ENCODE data around the gene MED26. TPM values are rescaled to one million over a fixed set of nuclear protein-coding genes. Genes with fewer than 3 reads are reported as not detected.
"Not testable (repeated sequence)": the region's sequence is repeated elsewhere in the genome, so short reads cannot be mapped to it uniquely, and the experiment has no call there.

MED26 gene
- total RNA-seq, 2 donors from 2014 or later = 19.3 to 23.6 TPM

- ATAC-seq (replicated peaks) = no peak
- Mint-ChIP-seq H3K4me1 (peaks cover 14% of the 10 kb centered on the region), H3K27me3 (no peaks in the 10 kb centered on the region), H3K27ac (peak overlapping the region; percentile 50), H3K4me3 (no peak overlapping the region), H3K9me3 (no peaks in the 10 kb centered on the region), H3K36me3 (ENCODE audit: low read depth) (peaks cover 75% of the 10 kb centered on the region)
Measured at GRCh38 chr19:16657384-16657783, 29.4 kb upstream of the MED26 start.

GRCh38 chr19:16655727-16656126, 27.7 kb upstream of the MED26 start:
- H3K4me1 Mint-ChIP-seq = peaks cover 14% of the 10 kb centered on the region
- H3K4me3 Mint-ChIP-seq = no peak overlapping the region
- H3K36me3 Mint-ChIP-seq (ENCODE audit: low read depth) = peaks cover 92% of the 10 kb centered on the region
- no peak overlapping the region for H3K27ac Mint-ChIP-seq
- no peak for ATAC-seq (replicated peaks)
- no peaks in the 10 kb centered on the region for H3K27me3 Mint-ChIP-seq
- no peaks in the 10 kb centered on the region for H3K9me3 Mint-ChIP-seq

GRCh38 chr19:16654627-16655026, 26.6 kb upstream of the MED26 start:
- Mint-ChIP-seq H3K4me3 (no peak overlapping the region), H3K27ac (no peak overlapping the region), H3K9me3 (no peaks in the 10 kb centered on the region), H3K4me1 (peaks cover 14% of the 10 kb centered on the region), H3K36me3 (ENCODE audit: low read depth) (peaks cover 97% of the 10 kb centered on the region), H3K27me3 (no peaks in the 10 kb centered on the region)
- no peak for ATAC-seq (replicated peaks)

DNA sequence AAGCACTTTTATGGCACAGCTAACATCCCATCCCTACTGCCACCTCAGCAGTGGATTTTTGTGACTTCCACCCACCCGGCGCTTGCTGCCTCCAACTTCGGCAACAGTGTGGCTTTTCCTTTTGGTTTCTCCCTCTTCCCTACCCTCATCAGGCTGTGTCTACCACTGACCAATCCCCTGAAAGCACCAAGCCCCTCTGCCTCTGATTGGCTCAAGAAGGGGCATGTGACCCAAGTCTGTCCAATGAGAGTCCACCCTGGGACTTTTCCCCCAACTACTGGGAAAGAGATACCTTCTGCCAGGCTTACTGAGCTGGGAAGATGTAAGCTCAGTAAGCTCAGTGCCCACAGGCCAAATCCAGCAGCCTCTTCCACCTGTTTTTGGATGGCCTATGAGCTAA, 26.1 kb upstream of the MED26 start:
- Mint-ChIP-seq H3K4me3 (no peak overlapping the region), H3K27me3 (no peaks in the 10 kb centered on the region), H3K9me3 (no peaks in the 10 kb centered on the region), H3K4me1 (peaks cover 14% of the 10 kb centered on the region), H3K36me3 (ENCODE audit: low read depth) (peaks cover 98% of the 10 kb centered on the region), H3K27ac (no peak overlapping the region)
- ATAC-seq (replicated peaks) = peak; percentile 60

GRCh38 chr19:16652854-16653253, 24.9 kb upstream of the MED26 start:
- Mint-ChIP-seq H3K4me1 (peaks cover 6% of the 10 kb centered on the region), H3K27ac (peak overlapping the region; percentile 62), H3K36me3 (ENCODE audit: low read depth) (peaks cover 100% of the 10 kb centered on the region), H3K27me3 (no peaks in the 10 kb centered on the region), H3K4me3 (no peak overlapping the region), H3K9me3 (no peaks in the 10 kb centered on the region)
- ATAC-seq (replicated peaks) = no peak

DNA sequence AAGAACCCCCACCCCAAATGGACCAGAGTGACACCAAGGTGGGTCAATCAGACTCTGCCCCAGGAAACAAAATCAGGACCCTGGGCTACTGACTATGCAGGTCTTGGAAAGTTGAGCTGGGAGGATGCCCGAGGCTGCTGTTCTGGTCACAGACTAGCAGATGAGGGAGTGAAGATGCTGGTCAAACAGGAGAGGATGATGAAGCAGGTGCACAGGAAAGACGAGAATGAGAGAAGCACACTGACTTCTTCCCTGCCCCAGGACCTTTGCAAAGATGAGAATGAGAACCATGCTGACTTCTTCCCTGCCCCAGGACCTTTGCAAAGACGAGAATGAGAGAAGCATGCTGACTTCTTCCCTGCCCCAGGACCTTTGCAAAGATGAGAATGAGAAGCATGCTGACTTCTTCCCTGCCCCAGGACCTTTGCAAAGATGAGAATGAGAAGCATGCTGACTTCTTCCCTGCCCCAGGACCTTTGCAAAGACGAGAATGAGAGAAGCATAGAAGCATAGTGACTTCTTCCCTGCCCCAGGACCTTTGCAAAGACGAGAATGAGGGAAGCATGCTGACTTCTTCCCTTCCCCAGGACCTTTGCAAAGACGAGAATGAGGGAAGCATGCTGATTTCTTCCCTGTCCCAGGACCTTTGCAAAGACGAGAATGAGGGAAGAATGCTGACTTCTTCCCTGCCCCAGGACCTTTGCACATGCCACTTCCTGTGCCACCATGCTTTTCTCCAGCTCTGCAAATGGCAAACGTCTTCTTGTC, 23.6 kb upstream of the MED26 start:
- not testable (repeated sequence) for H3K4me3 Mint-ChIP-seq; ATAC-seq (replicated peaks); H3K27ac Mint-ChIP-seq; H3K9me3 Mint-ChIP-seq; H3K27me3 Mint-ChIP-seq; H3K4me1 Mint-ChIP-seq
- peaks cover 100% of the 10 kb centered on the region for H3K36me3 Mint-ChIP-seq (ENCODE audit: low read depth)

DNA sequence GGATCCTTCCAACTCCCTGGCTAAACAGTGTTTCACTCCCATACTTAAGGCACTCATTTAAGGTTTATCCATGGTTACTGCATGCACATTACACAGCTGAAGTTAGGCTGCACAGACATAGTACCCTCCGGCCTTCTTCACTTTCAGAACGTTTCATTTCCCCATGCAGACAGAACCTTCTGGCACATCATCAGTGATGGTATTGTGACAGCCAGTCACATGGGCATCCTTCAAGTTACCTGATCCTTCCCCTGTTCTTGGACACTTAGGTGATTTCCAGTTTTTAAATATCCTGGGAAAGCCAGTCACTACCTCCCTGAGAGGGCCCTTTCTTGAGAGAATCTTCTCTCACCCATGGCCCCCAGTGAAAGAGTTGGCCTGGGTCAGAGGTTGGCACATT, 22.8 kb upstream of the MED26 start:
- no peak overlapping the region for H3K27ac Mint-ChIP-seq
- no peaks in the 10 kb centered on the region for H3K27me3 Mint-ChIP-seq
- H3K9me3 Mint-ChIP-seq = no peaks in the 10 kb centered on the region
- H3K4me3 Mint-ChIP-seq = no peak overlapping the region
- ATAC-seq (replicated peaks) = no peak
- peaks cover 100% of the 10 kb centered on the region for H3K36me3 Mint-ChIP-seq (ENCODE audit: low read depth)
- no peaks in the 10 kb centered on the region for H3K4me1 Mint-ChIP-seq

GRCh38 chr19:16649734-16650133, 21.7 kb upstream of the MED26 start:
- ATAC-seq (replicated peaks) = no peak

DNA sequence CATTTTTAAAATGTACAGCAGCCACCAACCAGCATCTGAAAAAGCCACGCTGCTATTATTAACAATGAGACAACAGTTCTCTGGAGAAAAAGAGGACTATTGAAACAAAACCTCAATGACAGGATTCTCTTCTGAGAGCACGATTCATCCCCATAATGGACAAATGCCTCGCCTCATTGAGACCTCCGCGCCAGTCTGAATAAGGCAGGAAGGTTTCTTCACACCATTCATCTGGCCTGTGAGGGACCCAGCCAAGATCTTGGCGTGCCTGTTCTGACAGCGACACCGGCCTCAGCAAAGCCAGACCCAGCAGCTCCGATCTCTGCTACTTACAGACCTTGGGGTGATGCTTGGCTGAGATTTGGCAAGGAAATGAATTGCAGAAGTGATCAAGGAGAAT, 17.1 kb upstream of the MED26 start:
- no peak for ATAC-seq (replicated peaks)
- peaks cover 96% of the 10 kb centered on the region for H3K36me3 Mint-ChIP-seq (ENCODE audit: low read depth)

More at GRCh38 chr19:16649734-16650133, 21.7 kb upstream of the MED26 start:
- Mint-ChIP-seq H3K4me3 (no peak overlapping the region), H3K4me1 (no peaks in the 10 kb centered on the region), H3K9me3 (no peaks in the 10 kb centered on the region), H3K27ac (peak overlapping the region; percentile 3), H3K27me3 (no peaks in the 10 kb centered on the region), H3K36me3 (ENCODE audit: low read depth) (peaks cover 100% of the 10 kb centered on the region)

DNA sequence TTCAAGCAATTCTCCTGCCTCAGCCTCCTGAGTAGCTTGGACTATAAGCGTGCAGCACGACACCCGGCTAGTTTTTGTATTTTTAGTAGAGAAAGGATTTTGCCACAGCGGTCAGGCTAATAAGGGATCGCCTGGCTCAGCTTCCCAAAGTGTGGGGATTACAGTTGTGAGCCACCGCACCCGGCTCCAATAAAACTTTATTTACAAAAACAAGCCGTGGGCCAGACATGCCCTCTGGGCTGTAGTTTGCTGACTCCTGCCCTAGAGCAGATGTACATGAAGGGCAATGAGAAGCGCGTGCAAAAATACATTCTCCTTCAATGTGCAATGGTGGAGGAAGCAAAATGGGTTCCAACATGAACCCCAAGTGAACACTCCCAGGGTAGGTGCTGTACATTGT, 13.7 kb upstream of the MED26 start:
- Mint-ChIP-seq H3K4me1 (peaks cover 5% of the 10 kb centered on the region), H3K9me3 (no peaks in the 10 kb centered on the region), H3K27me3 (no peaks in the 10 kb centered on the region), H3K36me3 (ENCODE audit: low read depth) (peaks cover 92% of the 10 kb centered on the region), H3K4me3 (no peak overlapping the region), H3K27ac (no peak overlapping the region)
- ATAC-seq (replicated peaks) = no peak

More for the DNA sequence above, 17.1 kb upstream of the MED26 start:
- H3K27me3 Mint-ChIP-seq = no peaks in the 10 kb centered on the region
- no peaks in the 10 kb centered on the region for H3K4me1 Mint-ChIP-seq
- H3K9me3 Mint-ChIP-seq = no peaks in the 10 kb centered on the region
- no peak overlapping the region for H3K27ac Mint-ChIP-seq
- no peak overlapping the region for H3K4me3 Mint-ChIP-seq

- peaks cover 92% of the 10 kb centered on the region for H3K36me3 Mint-ChIP-seq (ENCODE audit: low read depth)
- no peak for ATAC-seq (replicated peaks)
- H3K27ac Mint-ChIP-seq = no peak overlapping the region
Measured at GRCh38 chr19:16640951-16641350, 12.9 kb upstream of the MED26 start.

GRCh38 chr19:16638666-16639065, 10.7 kb upstream of the MED26 start:
- Mint-ChIP-seq H3K36me3 (ENCODE audit: low read depth) (peaks cover 92% of the 10 kb centered on the region), H3K27me3 (no peaks in the 10 kb centered on the region), H3K9me3 (no peaks in the 10 kb centered on the region), H3K4me3 (no peak overlapping the region), H3K4me1 (peaks cover 5% of the 10 kb centered on the region), H3K27ac (no peak overlapping the region)
- no peak for ATAC-seq (replicated peaks)

More at GRCh38 chr19:16640951-16641350, 12.9 kb upstream of the MED26 start:
- Mint-ChIP-seq H3K27me3 (no peaks in the 10 kb centered on the region), H3K4me1 (peaks cover 5% of the 10 kb centered on the region), H3K9me3 (no peaks in the 10 kb centered on the region), H3K4me3 (no peak overlapping the region)

DNA sequence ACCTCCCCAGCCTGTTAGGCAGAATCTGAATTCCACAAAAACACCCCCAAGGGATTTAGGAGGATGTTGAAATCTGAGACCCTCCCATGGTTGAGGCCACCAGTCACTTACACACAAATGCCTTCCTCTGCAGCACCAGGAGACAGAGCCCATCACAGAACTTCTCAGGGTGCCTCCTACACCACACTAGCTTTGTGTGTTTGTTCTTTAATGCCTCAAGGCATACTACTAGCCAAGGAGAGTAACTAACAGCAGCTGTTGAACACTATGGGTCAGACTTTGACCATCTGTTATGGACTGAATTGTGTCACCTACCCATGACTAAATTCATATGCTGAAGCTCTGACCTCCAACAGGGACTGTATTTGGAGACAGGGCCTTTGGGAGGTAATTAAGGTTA, 9.5 kb upstream of the MED26 start:
- Mint-ChIP-seq H3K36me3 (ENCODE audit: low read depth) (peaks cover 92% of the 10 kb centered on the region), H3K9me3 (no peaks in the 10 kb centered on the region)
- no peak for ATAC-seq (replicated peaks)

DNA sequence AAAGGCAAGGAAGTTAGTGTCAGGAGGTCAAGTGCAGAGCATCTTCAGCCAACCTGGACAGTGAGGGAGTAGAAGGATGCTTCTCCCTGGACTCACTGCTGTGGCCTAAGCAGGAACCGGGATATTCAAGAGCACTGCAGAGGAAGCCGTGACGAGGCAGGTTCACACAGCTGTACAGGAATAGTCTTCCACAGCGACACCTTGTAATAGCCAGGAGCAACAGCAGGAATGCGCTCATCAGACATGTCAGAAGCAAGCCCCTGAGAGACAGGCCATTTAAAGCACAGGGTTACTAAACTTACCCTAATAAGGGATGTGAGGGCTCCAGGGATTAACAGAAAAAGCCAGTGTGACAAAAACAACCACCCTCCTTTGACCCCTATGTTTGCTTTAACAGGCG, 3.5 kb upstream of the MED26 start:
- Mint-ChIP-seq H3K27ac (no peak overlapping the region), H3K9me3 (no peaks in the 10 kb centered on the region), H3K27me3 (no peaks in the 10 kb centered on the region), H3K4me1 (peaks cover 5% of the 10 kb centered on the region), H3K36me3 (ENCODE audit: low read depth) (peaks cover 75% of the 10 kb centered on the region), H3K4me3 (no peak overlapping the region)
- ATAC-seq (replicated peaks) = no peak

More for the DNA sequence above, 9.5 kb upstream of the MED26 start:
- H3K27me3 Mint-ChIP-seq = no peaks in the 10 kb centered on the region
- no peak overlapping the region for H3K4me3 Mint-ChIP-seq
- peaks cover 5% of the 10 kb centered on the region for H3K4me1 Mint-ChIP-seq
- no peak overlapping the region for H3K27ac Mint-ChIP-seq

GRCh38 chr19:16628984-16629691, 1.1 kb upstream of the MED26 start:
- ATAC-seq (replicated peaks) = peak; percentile 5
- H3K4me3 Mint-ChIP-seq = peak overlapping the region; percentile 87
- peak overlapping the region; percentile 93 for H3K27ac Mint-ChIP-seq
- H3K27me3 Mint-ChIP-seq = no peaks in the 10 kb centered on the region
- no peaks in the 10 kb centered on the region for H3K9me3 Mint-ChIP-seq
- peaks cover 24% of the 10 kb centered on the region for H3K4me1 Mint-ChIP-seq
- H3K36me3 Mint-ChIP-seq (ENCODE audit: low read depth) = peaks cover 75% of the 10 kb centered on the region
